Pons (tissue), 1 donor: Measurements from ENCODE around the gene FURIN.
"Not testable (repeated sequence)": the region's sequence is repeated elsewhere in the genome, so short reads cannot be mapped to it uniquely, and the experiment has no call there.

Experiments
- DNase-seq: peaks from one replicate; pipeline ENCODE4 v3.0.0-alpha.2; 2016; ENCODE audit warnings: low spot score

Gene FURIN

GRCh38 chr15:90916461-90916860 is 48.1 kb downstream of the FURIN start:
- no peak for DNase-seq

GRCh38 chr15:90917569-90917968 is 49.2 kb downstream of the FURIN start:
- no peak for DNase-seq

GRCh38 chr15:90918034-90918788 is 49.8 kb downstream of the FURIN start:
- DNase-seq = no peak

GRCh38 chr15:90918835-90919234 is 50.4 kb downstream of the FURIN start:
- no peak for DNase-seq

- DNase-seq = no peak
Observed at GRCh38 chr15:90921887-90922286, 53.5 kb downstream of the FURIN start.

- not testable (repeated sequence) for DNase-seq
Observed at GRCh38 chr15:90922712-90923322, 54.4 kb downstream of the FURIN start.

GRCh38 chr15:90924375-90924774 is 56.0 kb downstream of the FURIN start:
- no peak for DNase-seq

GRCh38 chr15:90926766-90927165 is 58.4 kb downstream of the FURIN start:
- DNase-seq = not testable (repeated sequence)

- DNase-seq = not testable (repeated sequence)
Observed at GRCh38 chr15:90928106-90928505, 59.7 kb downstream of the FURIN start.

GRCh38 chr15:90929246-90930019 is 61.0 kb downstream of the FURIN start:
- DNase-seq = no peak

GRCh38 chr15:90930861-90931574 is 62.6 kb downstream of the FURIN start:
- DNase-seq = no peak

GRCh38 chr15:90931575-90931827 is 63.1 kb downstream of the FURIN start:
- DNase-seq = no peak

- peak; percentile 72 for DNase-seq
Observed at GRCh38 chr15:90931828-90932659, 63.7 kb downstream of the FURIN start, which contains the start of gene HDDC3. Gene HDDC3 (minus strand): TSS chr15:90932549. CDS start chr15:90932540, 9 bp downstream.

- DNase-seq = no peak
Observed at GRCh38 chr15:90932660-90932991, 64.2 kb downstream of the FURIN start.
